Embryonic facial prominence (tissue), 1 donor: ENCODE measurements around the gene FAM83F.

Experiments
- DNase-seq: peaks from one replicate; pipeline ENCODE4 v3.0.0-alpha.2; 2016; ENCODE audit errors: extremely low spot score

Gene FAM83F

DNA sequence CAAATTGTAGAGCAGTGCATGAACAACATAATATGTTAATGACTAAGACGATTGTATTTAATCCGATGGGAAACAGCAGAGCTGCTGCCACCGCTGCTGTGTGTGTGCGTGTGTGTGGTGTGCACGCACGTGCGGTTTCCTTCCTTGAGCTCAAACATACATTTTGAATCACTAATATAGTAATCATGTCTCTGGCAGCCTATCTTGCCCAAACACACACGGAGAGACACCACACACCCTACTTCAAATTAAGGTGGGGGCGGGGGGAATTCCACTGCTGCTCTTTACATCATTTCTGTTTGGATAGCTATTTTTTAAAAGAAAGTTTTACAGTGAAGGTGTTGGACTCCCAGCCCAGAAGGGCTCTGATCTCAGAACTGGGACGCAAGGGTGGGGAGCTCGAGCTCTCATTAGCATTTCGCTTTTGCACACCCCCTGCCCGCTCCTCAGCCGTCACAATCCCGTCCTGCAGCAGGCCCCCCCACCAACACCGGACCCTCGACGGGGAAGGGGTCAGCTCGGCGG is 651 bp upstream of the FAM83F start:
- DNase-seq = no peak

DNA sequence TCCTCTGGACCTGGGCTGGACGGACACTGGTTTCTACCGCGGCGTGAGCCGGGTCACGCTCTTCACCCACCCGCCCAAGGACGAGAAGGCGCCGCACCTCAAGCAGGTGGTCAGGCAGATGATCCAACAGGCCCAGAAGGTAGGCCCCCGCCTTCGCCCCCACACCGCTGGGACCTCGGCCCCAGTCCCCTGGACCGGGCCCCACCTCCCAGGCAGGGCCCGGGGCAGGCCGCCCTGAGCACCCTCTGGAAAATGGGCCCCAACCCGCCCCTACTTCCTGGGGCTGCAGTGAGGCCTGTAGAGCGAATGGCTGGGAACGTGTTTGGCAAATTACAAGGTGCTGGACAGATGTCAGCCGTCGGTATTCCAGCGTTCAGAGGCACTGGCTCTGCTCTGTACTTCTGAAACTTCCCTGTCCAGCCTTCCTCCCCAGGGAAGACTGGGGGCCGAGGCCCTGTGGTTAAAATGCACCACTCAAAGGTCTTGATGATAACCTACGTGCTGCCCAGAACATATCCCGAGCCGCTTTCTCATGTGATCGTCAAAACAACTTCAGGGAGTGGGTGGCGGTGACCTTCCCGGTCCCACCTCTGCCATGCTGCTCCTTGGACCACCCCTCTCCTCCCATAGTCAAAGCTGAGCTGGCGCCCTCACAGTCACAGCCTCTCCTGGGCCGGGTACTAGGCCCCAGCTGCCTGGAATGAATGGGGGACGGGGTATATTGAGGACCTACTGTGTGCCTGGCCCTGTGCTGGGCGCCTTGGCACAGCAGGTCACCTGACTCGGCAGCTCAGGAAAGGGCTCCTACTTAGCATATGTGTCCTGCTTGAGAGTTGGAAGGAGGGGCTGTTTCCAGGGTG is 869 bp downstream of the FAM83F start:
- no peak for DNase-seq

DNA sequence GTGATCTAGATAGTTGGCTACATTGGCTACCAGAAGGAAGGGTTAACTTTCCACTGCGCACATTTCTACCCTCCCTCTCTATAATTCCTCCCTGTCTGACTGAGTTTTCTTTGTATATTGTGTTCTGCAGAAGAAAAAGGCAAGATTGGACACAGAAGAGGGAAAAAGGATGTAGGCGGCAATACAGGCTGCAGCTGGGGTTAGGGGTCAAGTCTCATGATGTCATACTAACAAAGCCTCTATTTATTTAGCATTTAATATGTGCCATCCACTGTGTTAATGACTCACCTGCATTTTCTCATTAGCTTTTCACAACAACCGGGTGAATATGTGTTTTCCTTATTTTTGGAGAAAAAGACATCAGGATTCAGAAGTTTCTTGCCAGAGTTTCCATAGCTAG is 2.0 kb downstream of the FAM83F start:
- DNase-seq = no peak

DNA sequence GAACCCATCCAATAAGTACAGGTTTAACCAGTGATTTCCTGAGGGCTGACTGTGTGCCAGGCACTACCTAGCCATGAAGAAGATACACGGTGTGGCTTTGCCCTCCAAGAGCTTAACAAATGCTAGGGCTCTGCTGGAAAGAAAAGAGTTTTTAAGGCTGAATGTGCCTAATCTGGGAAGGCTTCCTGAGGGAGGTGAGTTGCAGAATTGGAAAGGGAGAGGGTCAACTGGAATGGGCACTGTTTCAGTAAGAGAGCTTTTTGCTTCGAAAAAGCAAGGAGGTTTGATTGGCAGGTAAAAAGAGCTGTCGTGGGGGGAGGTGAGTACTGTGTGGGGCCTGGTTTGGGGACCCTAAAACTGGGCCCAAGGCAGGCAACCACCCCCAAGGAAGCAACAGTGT is 2.7 kb downstream of the FAM83F start:
- no peak for DNase-seq

DNA sequence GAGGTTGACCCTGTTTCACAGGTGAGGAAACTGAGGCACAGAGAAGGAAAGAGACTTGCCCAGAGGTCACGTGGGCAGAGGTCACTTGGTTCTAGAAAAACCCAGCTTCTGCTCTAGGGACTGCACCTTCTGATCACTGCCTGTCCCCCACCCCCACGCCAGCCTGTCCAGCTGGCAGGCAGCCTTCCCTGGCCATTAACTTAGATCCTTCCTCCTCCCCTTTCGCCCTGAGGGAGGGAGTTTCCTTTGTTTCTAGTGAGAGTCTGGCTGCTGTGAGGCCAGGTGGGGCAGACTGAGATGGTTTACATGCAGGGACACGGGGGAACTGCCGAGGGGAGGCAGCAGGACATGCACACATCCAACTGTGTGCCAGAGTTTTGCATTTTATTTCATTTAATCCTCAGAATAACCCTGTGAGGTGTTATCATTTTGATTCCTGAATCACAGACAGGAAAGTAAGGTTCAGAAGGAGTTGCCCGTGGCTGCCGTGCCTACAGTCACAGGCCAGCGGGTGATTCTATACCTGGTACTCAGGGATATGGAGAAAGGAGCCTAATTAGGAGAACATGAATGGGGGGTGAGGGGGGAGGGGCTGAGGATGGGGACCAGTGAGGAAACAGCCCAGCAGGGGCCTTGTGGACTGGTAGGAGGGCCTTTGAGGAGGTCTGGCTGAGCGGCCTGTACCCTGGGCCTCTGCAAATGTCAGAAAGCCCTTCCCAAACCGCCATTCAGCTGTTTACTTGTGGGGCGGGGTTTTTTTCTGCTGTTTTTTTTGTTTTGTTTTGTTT is 3.4 kb downstream of the FAM83F start:
- no peak for DNase-seq

DNA sequence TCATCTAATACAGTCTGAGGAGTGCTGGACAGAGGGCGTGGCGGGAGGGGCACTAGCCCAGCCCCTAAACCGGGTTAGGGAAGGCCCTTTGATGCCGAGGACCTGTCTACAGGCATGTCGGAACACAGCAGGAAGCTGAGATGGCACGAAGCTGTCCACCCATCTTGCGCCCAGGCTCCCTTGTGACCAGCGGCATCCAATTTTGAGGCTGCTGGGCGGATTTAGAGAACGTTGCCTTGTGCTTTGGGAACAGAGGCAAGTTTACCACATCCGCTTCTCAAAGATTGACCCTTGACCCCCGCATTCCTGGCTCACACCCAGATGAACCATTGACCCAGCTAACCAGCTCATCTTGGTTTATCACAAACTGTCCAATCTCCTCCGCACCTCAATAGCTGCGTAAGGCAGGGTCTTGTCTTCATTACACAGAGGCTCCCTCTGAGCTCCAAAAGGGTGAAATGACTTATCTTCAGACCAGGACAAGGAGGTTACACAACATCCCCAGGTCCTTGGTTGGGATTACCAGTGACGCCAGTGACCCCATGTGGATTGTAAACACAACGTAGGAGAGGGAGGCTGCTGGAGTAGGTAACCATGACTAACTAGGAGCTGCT is 4.5 kb downstream of the FAM83F start:
- no peak for DNase-seq

DNA sequence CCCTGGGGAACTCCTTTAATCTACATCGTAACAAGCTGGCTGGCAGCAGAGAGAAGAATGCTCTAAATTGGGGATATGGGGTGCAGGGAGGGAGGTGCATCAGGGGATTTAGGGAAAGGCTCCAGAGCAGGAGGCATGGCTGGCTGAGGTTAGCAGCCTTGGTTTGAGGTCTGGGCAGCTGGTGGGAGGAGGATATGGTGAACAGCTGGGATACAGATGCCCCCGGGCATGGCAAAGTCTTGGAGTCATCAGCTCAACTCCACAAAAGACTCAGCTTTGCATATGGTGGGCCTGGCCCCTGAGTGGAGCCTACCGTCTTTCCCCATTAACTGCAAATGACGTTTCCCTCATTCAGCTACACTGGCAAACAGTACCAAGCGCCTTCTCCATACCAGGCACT is 5.4 kb downstream of the FAM83F start:
- no peak for DNase-seq

DNA sequence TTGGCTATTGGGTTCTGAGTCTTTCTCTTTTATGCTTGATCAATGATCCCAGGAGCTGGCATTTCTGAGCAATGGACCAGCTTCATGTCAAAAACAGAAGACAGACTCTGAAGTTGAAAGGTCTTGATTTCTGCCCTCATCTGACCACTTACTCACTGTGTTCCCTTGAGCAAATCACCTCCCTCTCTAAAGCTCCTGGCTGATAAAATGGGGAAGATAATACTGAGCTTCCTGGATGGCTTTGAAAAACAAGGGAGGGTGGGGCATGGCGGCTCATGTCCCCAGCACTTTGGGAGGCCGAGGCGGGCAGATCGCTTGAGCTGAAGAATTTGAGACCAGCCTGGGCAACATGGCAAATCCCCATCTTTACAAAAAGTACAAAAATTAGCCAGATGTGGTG is 6.4 kb downstream of the FAM83F start:
- no peak for DNase-seq

DNA sequence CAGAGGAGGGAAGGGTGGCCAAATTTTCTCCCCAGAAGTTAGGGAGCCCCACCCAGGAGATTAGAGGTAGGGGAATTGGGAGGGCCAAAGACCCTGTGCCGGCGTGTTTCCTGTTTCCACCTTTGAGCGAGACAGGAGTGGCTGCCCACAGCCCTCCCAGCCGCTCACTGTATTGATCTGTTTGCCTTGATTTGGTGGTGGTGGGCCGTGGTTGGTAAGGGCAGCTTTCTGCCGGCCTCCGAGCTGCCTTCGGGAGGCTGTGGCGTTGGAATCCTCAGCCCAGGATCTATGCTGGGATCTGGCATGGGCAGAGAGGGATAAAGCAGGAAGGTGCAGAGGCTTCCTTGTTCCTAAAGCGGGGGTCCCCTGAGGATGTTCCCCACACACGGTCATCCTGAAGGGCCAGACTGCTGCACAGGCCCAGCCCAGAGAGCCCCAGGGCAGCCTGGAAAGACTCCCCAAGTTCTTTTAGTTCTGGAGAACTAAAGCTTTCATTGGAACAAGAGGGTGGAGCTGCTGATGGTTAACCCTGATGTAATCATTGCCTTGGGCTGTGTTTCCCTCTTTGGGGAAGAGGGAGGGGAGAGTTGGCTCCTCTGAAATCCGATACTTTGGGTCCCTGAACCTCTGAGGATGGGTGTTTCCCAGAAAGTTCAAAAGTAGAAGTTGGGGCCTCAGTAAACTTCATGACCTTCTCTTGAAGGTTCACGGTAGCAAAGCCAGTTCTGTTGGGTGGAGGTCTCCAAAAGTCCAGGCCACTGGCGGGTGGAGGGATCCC is 7.2 kb downstream of the FAM83F start:
- DNase-seq = no peak

DNA sequence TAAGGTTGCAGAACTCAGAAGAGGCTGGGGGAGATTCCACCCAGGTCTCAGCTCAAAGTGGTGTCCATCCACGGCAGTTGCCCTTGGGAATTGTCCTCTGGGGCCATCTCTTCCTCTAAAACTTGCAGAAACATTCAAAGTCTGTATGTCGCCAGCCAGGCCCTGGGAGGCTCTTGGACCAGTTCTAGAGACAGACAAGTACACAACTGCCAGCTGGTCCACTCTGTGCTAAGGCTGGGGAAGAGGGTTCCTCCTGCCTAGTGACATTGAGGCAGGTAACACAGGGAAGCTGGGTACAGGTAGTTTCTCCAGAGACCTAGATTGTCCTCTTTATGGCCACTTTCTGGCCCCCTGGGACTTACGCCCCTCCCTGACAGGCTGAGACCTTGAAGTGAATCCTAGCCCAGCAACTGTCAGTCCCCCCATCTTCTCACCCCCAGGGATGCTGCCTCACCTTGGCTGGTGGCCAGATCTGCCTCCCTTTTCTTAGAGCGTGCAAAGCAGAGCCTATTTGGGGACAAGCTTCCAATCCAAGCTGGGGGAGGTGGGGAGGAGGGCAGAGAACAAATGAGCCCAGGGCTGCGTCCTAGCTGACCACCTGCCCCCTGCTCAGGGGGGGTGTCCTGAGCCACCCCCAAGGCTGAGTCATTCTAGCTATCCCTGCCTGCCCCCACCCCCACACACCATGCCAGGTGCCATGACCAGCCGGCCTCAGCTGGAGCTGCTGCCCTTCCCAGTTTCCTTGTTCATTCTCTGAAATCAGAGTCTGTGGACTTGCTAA is 8.4 kb downstream of the FAM83F start:
- DNase-seq = no peak

DNA sequence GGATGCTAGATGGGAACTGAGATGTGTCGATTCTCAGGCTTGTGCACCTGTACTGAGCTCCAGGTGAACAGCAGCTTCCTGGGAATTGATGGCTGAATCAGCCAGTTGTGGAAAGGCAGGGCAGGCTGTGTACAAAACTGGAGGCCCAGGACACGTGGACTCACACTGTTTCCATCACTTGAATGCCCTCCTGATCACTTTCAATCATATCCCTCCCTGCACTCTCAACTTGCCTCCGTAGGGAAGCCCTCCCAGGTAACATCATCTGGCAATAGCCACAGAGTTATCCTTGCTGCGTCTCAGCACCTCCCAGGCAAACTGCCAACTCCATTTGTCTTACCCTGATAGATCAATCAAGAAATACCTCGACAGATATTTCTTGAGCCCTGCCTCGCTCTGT is 10.1 kb downstream of the FAM83F start:
- no peak for DNase-seq

DNA sequence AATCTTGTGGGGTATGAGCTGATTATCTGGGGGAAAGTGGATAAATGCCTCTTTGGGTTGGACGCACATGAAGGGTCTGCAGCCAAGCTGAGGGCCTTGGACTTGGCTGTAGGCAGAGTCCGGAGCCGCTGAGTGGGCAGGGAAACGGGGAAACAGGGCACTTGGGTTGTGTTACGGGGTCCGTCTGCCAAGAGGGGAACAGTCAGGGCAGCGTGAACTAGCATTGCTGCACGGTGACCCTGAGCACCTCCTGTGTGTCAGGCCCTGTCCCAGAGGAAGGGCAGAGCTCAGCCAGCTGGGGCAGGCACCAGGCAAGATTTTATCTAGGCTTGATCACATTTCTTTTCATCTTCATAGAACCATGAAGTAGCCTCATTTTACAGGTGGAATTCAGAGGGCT is 11.9 kb downstream of the FAM83F start:
- no peak for DNase-seq

DNA sequence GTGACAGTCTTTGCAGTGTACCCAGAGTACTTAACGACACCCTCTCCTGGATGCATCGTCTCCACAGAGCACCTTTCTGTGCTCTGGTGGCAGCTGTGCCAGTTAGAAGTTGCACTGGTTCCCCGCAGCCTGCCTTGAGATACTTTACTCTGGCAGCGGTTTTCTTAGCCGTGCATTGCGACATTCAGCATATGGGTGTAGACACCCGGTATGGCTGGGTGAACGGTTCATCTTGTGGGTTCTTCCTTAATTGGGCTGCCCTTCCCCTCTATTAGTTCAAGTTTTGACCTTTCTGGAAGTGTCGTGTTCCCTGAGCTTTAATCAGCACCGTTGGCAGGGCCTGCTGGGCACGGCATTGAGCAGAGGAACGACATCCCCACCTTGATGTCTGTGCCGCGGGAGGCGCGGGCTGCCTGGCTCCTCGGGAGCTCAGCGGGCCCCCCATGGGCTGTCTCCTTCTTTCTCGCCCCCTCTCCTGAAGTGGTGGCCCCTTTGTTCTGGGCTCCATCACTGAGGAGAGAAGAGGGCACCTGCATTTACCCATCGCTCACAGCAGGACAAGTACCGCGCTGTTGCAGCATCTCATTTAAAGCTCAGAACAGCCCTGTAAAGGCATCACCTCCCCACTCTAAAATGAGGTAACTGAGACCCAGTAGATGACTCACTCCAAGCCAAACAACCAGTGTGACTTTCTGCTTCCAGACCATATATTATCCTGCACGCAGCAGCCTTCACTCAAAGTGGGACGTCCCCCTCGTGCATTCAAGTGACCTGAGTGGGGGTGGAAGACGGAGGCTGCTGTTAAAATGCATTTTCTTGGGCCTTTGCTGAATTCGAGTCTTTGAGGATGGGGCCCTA is 13.3 kb downstream of the FAM83F start:
- no peak for DNase-seq

DNA sequence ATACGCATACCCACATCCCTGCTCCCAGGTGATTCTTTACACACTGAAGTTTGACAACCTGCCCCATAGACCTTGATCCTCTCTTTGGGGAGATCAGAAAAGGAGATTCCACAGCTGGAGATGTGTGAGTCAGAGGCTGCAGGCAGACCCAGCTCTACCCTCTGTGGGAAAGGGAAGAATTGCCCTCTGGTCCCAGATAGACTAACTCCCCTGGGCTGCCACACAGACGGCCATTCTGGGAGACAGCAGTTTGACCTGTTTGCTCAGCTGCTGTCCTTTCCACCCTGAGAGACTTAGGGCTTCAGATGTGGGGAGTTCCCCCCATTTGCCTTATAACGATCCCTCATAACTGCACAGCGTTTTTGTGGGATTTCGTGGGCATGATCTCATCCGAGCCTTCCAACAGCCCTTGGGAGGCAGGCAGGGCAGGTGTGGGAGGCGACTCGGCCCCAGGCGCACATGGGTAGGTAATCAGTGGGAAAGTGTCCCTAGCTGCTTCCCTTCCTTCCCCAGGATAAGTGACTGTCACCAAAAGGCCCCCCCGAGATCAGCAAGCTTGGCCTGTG is 14.1 kb downstream of the FAM83F start:
- no peak for DNase-seq

DNA sequence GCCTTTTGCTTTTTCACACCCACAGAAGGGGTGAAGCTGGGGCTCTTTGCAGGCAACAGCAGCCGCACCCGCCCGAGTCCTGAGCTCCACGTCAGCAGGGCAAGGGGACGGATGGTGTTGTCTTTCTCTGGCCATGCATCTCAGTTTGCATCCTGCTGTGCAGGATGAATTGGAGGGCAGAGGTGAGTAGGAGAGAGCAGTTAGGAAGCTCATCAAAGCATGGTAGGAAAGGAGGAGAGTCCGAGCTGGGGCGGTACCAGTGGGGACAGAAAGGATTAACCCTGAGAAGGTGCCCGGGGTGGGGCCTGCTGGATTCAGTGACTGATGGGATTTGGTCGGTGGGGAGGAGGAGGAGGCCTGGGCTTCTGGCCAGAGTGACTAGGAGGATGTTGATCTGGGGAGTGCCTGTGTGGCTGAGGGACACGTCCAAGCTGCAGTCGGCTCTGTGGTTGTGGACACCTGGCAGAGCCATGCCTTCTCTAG is 14.6 kb downstream of the FAM83F start:
- no peak for DNase-seq

DNA sequence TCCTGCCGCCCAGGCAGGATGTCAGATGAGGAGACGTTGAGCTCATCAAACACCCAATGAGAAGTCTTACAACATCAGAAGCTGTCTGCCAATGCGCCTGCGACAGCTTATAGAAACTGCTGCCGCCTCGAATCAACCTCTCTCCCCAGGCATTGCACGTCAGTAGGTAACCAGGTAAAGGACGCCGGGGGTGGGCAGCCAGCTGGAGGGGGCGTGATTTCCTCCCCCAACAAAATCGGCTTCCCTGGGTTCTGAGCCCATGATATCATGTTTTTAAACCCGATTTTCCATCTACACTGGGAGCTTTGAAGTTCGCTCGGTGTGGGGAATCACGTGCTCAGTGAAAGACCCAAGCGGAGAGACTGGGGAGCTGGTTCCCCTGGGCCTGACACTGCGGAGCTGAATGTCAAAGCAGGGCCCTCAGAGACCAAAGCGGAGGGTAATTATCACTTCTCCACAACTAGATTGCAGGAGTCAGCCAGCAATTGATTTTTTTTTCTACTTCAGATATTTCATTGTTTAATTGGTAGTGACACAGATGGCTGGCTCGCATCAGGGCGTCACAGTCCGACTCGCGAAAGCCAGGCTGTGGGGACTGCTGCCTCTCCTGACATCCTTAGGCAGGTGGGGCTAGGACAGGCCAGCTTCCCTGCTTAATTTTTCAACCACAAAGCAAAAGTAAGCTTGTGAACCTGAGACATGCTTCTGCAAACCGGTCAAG is 15.4 kb downstream of the FAM83F start:
- no peak for DNase-seq

DNA sequence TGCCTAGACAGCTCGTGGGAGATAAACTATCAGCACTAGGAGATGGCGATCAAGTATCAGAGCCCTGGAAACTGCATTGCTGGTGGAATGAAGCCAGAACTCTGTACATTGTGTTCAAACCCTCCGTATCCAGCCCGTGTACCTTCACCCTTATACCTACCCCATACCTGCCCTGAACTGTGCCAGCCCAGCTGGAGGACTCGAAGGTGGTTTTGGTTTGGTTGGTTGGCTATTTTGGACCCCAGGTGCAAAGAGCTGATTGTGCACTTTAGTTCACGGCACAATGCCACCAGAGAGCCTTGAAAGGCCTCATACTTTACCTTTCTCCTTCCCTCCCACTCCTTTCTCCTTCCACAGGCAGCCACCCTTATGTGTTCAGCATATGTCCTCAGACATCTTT is 16.0 kb downstream of the FAM83F start:
- DNase-seq = no peak

DNA sequence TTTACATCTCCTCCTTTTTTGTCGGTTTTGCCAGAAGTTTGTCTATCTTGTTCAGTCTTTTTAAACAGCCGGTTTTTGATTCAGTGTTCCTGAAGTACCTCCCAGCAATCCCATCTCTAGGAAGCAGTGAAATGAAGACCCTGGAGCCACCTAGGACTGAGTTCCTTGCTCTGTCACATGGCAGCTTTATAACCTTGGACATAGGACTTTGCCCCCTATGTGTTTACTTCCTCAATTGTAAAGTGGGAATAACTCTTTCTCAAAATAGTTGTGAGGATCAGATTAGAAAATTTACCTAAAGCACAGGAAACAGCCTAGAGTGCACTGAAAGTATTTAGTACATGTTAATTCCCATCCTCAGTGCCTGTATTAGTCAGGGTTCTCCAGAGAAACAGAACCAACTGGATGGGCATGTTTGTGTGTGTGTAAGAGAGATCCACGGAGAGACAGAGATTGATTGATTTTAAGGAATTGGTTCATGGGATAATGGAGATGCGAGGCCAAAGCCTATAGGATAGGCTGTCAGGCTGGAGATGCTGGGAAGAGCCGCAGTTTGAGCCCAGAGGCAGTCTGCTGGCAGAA is 20.0 kb downstream of the FAM83F start:
- DNase-seq = no peak
